CD4-positive, alpha-beta T cell treated with Interleukin-1 beta for 1 hour (primary cell): ENCODE results near the gene POGK.
A peak's percentile ranks its signal among the peaks of the same experiment; 100 is the strongest.
"Not testable (repeated sequence)": the region's sequence is repeated elsewhere in the genome, so short reads cannot be mapped to it uniquely, and the experiment has no call there.

Source experiments
- DNase-seq, 2 donors: peaks; one replicate each; pipeline ENCODE4 v3.0.0-alpha.2; 2020 to 2022

The POGK gene

GRCh38 chr1:166838766-166839599, at the start of gene POGK:
POGK (plus strand) TSS chr1:166839475; CDS start chr1:166840957, 1,482 bp downstream.
- DNase-seq: peak; percentile 85 to 86

- DNase-seq: no peak
Measured at GRCh38 chr1:166796620-166797236, 42.5 kb upstream of the POGK start.

DNA sequence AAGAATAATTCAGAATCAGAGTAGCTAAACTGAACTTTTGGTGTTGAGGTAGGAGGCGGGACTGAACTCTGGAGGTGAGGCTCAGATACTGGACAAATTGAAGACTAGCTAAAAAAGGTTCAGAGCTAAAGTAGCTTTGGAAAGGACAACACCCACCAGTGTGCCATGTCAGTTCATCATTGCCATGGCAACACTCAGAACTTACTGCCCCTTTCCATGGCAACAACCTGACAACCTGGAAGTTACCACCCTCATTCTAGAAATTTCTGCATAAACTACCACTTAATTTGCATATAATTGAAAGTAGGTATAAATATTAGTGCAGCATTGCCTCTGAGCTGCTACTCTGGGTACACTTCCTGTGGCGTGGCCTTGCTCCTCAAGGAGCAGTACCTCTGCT, 30.3 kb upstream of the POGK start:
- DNase-seq: no peak

GRCh38 chr1:166811691-166812090, 27.6 kb upstream of the POGK start:
- no peak for DNase-seq

DNA sequence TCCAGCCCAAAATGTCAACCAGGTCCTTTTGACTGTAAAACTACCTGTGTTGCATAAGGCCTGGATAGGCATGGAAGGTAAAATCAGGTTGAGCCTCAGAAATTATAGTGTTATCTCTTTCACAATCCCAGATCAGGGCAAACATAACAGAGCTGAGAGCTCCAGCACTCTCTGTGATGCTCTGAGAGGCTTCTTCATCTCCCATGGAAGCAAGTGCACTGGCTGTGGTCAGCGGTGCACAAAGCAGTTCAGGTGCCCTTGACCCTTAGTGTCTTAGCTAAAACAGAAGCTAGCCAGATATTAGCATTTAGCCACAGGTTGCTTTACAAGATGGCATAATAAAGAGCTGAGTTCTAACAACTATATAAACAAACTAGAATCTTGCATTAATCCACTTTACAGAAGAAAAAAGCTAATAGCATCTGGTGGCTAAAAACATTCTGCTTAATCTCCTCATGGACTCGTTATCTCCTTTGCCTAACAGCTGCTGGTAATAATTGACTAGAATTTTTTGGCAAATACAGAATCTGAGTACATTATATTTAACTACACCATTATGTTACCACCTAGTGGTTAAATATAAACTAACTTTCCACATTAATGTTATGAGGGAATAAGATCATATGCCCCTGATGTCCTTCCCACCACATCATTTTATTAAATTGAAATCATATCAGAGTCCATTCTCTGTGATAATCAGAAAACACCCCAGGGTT, 25.6 kb upstream of the POGK start:
- DNase-seq: no peak

GRCh38 chr1:166814611-166815010, 24.7 kb upstream of the POGK start:
- DNase-seq: no peak

GRCh38 chr1:166819974-166820373, 19.3 kb upstream of the POGK start:
- no peak for DNase-seq

- DNase-seq: no peak
Measured at GRCh38 chr1:166822385-166822784, 16.9 kb upstream of the POGK start.

DNA sequence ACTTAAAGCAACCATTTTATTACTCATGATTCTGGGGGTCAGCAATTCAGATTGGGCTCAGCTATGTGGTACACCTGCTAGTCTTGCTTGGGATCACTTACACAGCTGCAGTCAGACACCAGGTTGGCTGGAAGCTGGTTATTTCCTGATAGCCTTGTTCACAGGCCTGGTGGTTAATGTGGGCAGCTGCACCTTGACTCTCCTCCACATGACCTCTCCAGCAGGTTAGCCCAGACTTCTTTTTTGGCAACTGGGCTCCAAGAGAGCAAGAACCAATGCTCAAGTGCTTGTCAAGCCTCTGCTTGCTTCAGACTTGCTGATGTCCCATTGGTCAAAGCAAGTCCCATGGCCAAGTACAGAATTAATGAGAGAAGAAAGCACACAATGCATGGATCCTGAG, 11.8 kb upstream of the POGK start:
- no peak for DNase-seq

DNA sequence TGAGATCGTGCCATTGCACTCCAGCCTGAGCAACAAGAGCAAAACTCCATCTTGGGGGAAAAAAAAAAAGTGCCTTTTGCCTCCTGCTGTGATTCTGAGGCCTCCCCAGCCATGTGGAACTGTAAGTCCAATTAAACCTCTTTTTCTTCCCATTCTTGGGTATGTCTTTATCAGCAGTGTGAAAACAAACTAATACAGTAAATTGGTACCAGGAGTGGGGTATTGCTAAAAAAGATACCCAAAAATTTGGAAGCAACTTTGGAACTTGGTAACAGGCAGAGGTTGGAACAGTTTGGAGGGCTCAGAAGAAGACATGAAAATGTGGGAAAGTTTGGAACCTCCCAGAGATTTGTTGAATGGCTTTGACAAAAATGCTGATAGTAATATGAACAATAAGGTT, 9.5 kb upstream of the POGK start:
- DNase-seq: not testable (repeated sequence)

GRCh38 chr1:166836733-166837132, 2.5 kb upstream of the POGK start:
- DNase-seq: no peak

- DNase-seq: peak; percentile 52 to 63
Measured at GRCh38 chr1:166839600-166840308, 479 bp downstream of the POGK start.

- DNase-seq: no peak
Measured at GRCh38 chr1:166840309-166841274, 1.3 kb downstream of the POGK start.

DNA sequence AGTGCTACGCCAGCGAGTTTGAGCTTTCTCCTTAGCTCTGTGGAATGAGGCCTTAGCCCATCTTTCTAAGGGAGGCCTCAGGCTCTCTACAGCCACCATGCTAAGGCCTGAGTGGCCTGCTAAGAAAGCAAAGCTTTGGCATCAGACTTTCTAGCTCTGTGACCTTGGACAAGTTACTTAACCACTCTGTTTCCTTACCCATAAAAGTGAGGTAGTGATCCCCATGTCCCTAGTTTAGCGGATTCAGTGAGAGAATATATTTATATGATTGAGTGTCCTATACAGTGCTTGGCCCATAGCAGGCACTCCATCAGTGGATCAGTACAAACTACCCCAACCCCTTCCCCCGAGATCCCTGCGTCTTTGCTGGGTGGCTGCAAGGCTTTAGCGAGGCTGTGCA, 4.0 kb downstream of the POGK start:
- no peak for DNase-seq

- no peak for DNase-seq
Measured at GRCh38 chr1:166843769-166844596, 4.7 kb downstream of the POGK start.

DNA sequence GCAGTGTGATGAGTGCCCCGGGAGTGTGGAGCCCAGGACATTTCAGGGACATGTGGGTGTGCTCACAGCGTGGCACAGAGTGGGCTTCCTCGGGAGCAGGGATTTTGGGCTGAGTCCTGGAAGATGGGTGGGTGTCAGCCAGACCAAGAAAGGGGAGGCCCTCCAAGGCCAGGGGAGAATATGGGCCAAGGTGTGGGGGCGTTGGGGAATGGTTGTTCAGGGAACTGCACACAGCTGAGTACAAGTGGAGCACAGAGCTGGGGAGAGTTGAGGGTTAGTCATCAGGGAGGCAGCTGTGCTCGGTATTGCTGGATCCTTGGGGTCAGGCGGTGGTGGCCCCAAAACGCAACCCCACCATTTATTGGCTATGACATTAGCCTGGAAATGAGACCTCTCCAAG, 5.5 kb downstream of the POGK start:
- no peak for DNase-seq

DNA sequence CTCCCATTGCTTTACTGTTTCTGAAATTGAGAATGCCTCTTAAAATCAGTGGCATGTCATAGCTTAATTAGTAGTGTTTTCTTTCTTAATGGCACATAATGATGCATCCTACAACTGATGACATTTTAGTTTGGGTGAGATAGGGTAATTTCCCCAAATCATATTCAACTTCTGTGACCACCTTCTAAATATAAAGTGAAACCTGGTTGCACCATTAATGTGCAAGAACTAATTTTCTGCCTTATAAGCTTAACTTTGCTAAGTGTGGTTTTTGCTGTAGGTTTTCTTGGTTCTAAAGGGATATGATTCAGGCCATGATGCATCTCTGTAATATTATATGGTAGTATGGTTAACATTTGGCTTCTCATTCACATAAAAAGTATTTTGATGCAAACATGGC, 8.9 kb downstream of the POGK start:
- DNase-seq: no peak

- DNase-seq: no peak
Measured at GRCh38 chr1:166849135-166849534, 9.9 kb downstream of the POGK start.

GRCh38 chr1:166852918-166853317, 13.6 kb downstream of the POGK start:
- DNase-seq: no peak

DNA sequence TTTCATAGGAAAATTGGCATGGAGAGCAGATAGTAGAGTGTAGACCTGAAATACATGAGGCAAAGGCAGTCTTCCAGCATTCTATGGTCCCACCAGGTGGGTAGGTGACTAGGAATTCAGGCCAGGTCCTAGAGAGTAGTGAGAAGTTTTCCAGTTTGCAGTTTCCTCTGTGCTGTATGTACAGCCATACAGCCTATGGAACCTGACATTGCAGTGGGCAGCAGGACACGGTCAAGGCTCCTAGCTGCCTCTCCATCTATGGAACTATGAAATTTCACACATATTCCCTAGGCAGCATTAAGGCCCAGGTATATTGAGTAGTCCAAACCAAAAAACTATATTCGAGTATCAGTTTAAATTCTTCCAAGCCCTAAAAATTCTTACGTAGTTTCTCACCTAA, 16.3 kb downstream of the POGK start:
- no peak for DNase-seq

DNA sequence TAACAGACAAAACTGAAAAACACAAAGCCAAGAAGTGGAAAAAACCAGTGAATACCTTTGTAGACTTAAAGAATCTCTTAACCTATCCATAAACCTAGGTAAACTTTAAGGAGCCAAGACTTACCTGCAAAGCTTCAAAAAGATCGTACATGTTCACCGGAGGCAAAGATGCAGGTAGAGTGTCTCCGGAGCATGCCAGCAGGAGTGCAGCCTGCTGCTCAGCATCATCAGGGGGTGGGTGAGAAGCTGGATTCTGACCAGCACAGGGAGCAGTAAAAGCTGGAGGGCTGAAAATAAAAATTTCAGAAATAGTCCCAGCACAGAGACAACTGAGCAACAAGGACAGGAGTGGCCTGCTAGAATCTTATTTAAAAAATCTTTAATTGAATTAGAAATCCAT, 18.7 kb downstream of the POGK start:
- DNase-seq: no peak
